Measurements from ENCODE around the gene CBARP.

DNA sequence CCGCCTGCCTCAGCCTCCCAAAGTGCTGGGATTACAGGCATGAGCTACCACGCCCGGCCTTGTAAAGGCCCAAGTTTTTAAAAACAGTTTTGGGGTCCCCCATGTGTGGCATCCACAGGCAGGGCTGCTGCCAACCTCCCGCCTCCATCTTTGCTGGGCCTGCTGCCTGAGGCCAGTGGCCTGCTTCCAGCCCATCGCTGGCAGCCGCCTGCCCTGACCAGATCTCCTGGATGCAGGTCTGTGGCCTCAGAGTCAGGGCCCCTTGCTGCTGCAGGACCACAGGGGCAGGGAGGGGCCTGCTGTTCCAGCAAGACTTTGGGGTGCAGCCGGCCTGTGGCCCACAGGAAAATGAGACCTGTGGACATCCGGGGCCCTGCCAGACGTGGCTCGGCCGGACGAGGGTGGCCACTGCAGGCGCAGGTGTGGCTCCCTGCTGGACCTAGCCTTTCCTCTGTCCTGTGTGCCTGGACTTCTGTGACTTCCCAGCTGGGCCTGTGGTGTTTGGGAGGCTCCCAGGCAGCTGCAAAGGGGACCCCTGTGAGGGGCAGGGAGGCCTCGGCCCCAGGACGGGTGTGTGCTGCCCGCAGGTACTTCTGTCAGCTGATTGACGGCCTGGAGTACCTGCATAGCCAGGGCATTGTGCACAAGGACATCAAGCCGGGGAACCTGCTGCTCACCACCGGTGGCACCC, 17.9 kb downstream of the CBARP start:
- TF ChIP-seq, protein P1, sequence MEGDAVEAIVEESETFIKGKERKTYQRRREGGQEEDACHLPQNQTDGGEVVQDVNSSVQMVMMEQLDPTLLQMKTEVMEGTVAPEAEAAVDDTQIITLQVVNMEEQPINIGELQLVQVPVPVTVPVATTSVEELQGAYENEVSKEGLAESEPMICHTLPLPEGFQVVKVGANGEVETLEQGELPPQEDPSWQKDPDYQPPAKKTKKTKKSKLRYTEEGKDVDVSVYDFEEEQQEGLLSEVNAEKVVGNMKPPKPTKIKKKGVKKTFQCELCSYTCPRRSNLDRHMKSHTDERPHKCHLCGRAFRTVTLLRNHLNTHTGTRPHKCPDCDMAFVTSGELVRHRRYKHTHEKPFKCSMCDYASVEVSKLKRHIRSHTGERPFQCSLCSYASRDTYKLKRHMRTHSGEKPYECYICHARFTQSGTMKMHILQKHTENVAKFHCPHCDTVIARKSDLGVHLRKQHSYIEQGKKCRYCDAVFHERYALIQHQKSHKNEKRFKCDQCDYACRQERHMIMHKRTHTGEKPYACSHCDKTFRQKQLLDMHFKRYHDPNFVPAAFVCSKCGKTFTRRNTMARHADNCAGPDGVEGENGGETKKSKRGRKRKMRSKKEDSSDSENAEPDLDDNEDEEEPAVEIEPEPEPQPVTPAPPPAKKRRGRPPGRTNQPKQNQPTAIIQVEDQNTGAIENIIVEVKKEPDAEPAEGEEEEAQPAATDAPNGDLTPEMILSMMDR (IDR thresholded peaks at IDR 0.05; ENCODE audit: low read depth, low read length) = no peak
- TF ChIP-seq EZH2phosphoT487 (IDR thresholded peaks at IDR 0.05; ENCODE audit: low read depth) = no peak
